Stimulated activated CD4-positive, alpha-beta T cell treated with anti-CD3 and anti-CD28 coated beads, Interleukin-4, amount 100 ng/mL, for 24 hours (primary cell): ENCODE data around the gene LYST.
"Not testable (repeated sequence)": the region's sequence is repeated elsewhere in the genome, so short reads cannot be mapped to it uniquely, and the experiment has no call there.

Source experiments
- DNase-seq: peaks from one replicate; pipeline ENCODE4 v3.0.0-alpha.2; 2020

Gene LYST

DNA sequence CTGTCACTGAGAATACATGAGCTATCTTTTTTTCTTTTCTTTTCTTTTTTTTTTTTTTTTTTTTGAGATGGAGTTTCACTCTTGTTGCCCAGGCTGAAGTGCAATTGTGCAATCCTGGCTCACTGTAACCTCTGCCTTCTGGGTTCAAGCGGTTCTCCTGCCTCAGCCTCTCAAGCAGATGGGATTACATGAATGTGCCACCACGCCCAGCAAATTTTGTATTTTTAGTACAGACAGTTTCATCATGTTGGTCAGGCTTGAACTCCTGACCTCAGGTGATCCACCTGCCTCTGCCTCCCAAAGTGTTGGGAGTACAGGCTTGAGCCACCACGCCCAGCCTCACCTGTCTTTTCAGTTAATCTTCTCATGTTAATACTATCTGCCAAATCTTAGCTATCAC is 112.5 kb downstream of the LYST start:
- not testable (repeated sequence) for DNase-seq

- no peak for DNase-seq
These were observed 116.9 kb downstream of the LYST start for GRCh38 chr1:235749755-235750300.

- no peak for DNase-seq
These were observed 118.0 kb downstream of the LYST start for GRCh38 chr1:235748747-235749146.

- no peak for DNase-seq
These were observed 120.5 kb downstream of the LYST start for GRCh38 chr1:235746245-235746644.

DNA sequence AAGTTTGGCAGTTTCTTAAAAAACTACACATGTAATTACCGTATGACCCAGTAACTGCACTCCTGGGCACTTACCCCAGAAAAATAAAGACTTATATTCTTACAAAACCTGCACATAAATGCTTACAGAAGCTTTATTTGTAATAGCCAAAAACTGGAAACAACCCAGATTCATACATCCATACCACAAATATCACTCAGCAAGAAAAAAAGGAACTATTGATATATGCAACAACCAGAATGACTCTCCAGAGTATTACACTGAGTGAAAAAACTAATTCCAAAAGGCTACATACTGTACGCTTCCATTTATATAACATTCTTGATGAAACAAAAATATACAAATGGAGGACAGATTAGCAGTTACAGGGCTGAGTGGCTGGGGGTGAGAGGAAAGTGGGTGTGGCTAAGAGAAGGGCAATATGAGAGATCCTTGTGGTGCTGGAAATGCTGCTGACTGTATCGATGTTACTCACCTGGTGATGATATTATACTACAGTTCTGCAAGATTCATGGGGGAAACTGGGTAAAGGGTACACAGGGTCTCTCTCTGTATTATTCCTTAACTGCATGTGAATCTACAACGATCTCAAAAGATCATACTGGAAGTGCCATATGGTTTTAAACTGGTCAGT is 121.1 kb downstream of the LYST start:
- no peak for DNase-seq

GRCh38 chr1:235742914-235743599 is 123.6 kb downstream of the LYST start:
- DNase-seq = no peak

DNA sequence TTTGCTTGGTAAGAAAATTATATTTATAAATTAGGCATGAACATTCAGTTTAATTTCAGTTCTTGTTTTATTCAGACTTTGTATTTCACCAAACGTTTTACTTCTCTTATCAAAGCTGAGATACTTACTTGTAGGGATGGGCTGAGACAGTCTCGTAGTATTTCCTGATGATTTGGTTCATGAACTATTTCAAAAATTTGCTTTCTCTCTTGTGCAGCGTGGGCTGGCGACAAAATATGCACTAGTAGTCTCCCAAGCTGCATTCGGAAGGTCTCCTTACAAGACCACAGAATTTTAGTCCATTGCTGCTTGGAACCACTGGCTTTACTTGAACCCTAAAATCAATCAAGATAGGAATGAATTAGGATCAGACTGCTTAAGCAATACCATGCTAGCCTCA is 125.4 kb downstream of the LYST start:
- DNase-seq = no peak

GRCh38 chr1:235739631-235740030 is 127.1 kb downstream of the LYST start:
- DNase-seq = no peak

- no peak for DNase-seq
These were observed 127.6 kb downstream of the LYST start for GRCh38 chr1:235739124-235739523.

GRCh38 chr1:235737751-235738150 is 129.0 kb downstream of the LYST start:
- no peak for DNase-seq

DNA sequence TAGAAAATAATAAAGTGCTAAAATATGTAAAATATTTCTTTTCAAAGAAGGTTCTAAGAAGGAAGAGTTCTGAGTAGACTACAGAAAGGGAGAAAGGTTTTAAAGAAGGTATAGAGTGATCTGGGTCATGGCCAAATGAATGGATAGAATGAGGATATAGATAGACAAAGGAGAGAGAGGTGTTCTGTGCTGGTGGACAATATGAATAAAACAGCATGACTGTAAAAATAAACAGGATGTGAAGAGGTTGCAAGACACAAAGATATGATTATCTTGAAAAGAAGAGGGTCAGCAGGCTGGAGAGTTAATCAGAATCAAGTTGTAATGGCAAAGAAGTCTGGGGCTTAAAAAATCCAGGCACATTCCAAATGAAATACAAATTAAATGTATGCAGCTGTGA is 130.4 kb downstream of the LYST start:
- no peak for DNase-seq

- no peak for DNase-seq
These were observed 131.1 kb downstream of the LYST start for GRCh38 chr1:235735621-235736020.

GRCh38 chr1:235734335-235734734 is 132.4 kb downstream of the LYST start:
- no peak for DNase-seq

DNA sequence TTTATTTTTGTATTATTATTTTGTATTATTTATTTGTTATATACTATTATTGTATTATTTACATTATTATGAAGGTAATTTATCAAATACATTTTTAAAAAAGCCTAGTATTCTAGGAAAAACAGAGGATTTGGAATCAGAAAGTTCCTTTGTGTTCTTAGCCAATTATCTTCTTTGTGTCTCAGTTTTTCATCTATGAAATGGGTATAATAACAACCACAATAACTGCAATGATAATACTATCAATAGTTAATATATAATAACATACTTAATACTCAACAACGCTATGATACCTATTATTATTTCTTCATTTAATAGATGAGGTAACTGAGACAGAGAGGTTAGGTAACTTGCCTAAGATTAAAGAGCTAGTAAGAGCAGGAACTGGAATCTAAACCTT is 136.7 kb downstream of the LYST start:
- no peak for DNase-seq

- DNase-seq = no peak
These were observed 140.1 kb downstream of the LYST start for GRCh38 chr1:235726557-235726956.

DNA sequence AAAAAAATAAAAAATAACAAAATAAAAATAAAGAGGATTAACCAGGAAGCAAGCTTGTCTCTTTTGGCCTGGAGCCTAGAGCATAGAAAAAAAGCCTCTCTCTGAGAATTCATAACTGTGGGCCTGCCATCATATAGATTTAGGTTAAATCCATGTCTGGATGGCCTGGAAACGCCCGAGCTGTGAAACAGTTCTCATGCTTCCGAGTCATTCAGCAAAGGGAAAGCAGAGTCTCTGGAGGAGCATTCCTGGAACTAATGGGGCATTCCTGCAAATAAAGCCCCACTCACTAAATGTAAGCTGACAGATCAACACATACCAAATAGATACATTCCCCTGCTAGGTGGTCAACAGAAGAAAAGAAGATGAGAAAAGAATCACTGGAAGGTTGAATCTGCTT is 141.3 kb downstream of the LYST start:
- no peak for DNase-seq

GRCh38 chr1:235724730-235725129 is 142.0 kb downstream of the LYST start:
- no peak for DNase-seq

GRCh38 chr1:235722858-235723257 is 143.8 kb downstream of the LYST start:
- no peak for DNase-seq

GRCh38 chr1:235721982-235722381 is 144.7 kb downstream of the LYST start:
- DNase-seq = no peak

DNA sequence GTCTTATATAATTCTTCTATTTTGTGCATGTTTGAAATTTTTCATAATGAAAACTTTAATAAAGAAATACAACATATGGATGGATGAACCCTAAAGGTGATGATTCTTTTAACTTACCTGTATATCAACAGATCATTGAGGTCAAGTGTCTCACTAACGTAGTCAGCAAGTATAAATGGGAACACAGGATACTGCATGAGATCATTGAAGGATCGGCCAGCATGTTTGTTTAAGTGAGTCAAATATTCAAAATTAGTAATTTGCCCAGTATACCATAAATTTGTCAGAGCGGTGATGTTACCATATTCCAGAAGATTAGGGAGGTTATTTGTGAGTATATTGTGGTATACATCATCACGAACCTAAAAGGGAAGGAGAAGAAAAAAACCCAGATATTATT is 146.2 kb downstream of the LYST start:
- DNase-seq = no peak

GRCh38 chr1:235714205-235714897 is 152.4 kb downstream of the LYST start:
- DNase-seq = no peak

DNA sequence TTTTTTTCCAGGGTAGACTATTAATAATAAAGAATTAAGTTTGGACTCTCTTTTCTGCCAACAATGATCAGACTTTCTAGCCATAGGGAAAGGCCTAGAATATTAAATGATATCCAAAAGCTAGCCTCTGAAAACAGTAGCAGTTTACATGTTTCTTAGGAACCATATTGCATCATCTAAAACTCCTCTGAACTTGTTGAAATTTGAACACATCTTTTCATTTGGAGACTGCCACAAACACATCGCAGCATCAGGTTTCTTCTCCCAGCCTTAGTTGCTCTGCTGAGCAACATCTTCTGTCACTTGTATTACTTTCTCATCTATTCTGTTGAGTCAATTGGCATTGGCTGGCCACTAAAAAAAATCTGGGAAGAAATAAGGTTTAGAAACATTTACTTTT is 153.9 kb downstream of the LYST start:
- DNase-seq = no peak

DNA sequence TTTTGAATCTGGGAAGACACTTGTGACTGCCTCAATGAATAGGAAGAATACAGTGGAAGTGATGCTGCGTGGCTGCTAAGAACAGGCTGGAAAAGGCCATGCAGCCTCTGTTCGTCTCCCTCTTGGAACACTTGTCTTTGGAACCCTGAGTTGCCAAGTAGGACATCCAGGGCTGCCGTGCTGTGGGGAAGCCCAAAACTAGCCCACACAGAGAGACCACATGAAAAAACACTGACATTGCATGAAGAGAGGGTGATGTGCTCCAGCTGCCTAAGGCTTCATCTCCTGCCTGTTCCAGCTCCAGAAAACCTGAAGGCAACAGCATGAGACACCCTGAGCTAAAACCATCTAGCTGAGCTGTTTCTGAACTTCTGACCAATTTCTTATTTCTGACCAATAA is 156.0 kb downstream of the LYST start:
- DNase-seq = no peak

DNA sequence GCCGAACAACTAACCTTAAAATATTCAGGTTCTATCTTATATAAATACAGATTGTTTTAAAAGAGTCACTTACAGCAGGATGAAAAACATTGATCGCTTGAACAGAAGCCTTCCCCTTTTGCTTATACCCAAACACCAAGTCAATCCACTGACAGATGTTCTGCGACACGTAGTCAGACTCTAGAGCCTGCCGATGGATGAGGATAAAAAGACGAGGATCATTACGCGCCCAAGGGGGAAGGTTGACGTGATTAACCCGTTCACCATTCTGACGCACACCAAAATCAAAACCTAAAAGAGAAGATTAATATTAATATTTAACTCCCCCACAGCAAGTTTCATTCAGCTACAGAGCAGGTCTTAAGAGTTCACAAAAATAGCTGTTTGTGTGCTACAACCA is 157.7 kb downstream of the LYST start:
- DNase-seq = no peak
